HG03571 (cell line): ENCODE data around the gene PTPRM.

Source experiments
- ATAC-seq: cut with Tn5 transposase; IDR thresholded peaks from one replicate; pipeline ENCODE4 v1.9.1; 2021; ENCODE audit not compliant: unreplicated experiment

The PTPRM gene

GRCh38 chr18:7598167-7599047 is 31.3 kb downstream of the PTPRM start:
- ATAC-seq, result no peak

GRCh38 chr18:7600036-7600435 is 32.9 kb downstream of the PTPRM start:
- no peak for ATAC-seq

- no peak for ATAC-seq
These were observed 33.6 kb downstream of the PTPRM start for GRCh38 chr18:7600528-7601245.

GRCh38 chr18:7601246-7601615 is 34.1 kb downstream of the PTPRM start:
- no peak for ATAC-seq

GRCh38 chr18:7601936-7602335 is 34.8 kb downstream of the PTPRM start:
- no peak for ATAC-seq

- no peak for ATAC-seq
These were observed 36.3 kb downstream of the PTPRM start for GRCh38 chr18:7603259-7604000.

- ATAC-seq, result no peak
These were observed 37.2 kb downstream of the PTPRM start for GRCh38 chr18:7604361-7604760.

GRCh38 chr18:7605705-7606104 is 38.6 kb downstream of the PTPRM start:
- ATAC-seq, result no peak

- no peak for ATAC-seq
These were observed 40.5 kb downstream of the PTPRM start for GRCh38 chr18:7607540-7608173.

- ATAC-seq, result no peak
These were observed 41.0 kb downstream of the PTPRM start for GRCh38 chr18:7608174-7608550.

- no peak for ATAC-seq
These were observed 41.7 kb downstream of the PTPRM start for GRCh38 chr18:7608781-7609201.

- ATAC-seq, result no peak
These were observed 42.5 kb downstream of the PTPRM start for GRCh38 chr18:7609617-7610016.

- no peak for ATAC-seq
These were observed 46.9 kb downstream of the PTPRM start for GRCh38 chr18:7614042-7614441.

- ATAC-seq, result no peak
These were observed 48.7 kb downstream of the PTPRM start for GRCh38 chr18:7615840-7616239.

- ATAC-seq, result no peak
These were observed 49.5 kb downstream of the PTPRM start for GRCh38 chr18:7616661-7617060.

- no peak for ATAC-seq
These were observed 50.8 kb downstream of the PTPRM start for GRCh38 chr18:7617738-7618422.

- ATAC-seq, result no peak
These were observed 51.9 kb downstream of the PTPRM start for GRCh38 chr18:7618891-7619442.

- no peak for ATAC-seq
These were observed 52.6 kb downstream of the PTPRM start for GRCh38 chr18:7619676-7620075.

GRCh38 chr18:7622721-7623120 is 55.6 kb downstream of the PTPRM start:
- ATAC-seq, result no peak

GRCh38 chr18:7623681-7624080 is 56.6 kb downstream of the PTPRM start:
- ATAC-seq, result no peak
